Naive thymus-derived CD4-positive, alpha-beta T cell (primary cell): ENCODE data around the gene CENPA. TPM values are rescaled to one million over a fixed set of nuclear protein-coding genes. Genes with fewer than 3 reads are reported as not detected.

ENCODE experiments used
- ATAC-seq: fragments of 150-1000 bp; cut with Tn5 transposase; 2 replicates; pipeline ENCODE4 v1.10.0; 2021; ENCODE audit warnings: mild to moderate bottlenecking, moderate library complexity
- CTCF ChIA-PET: fragments of 350-600 bp; sonication (Branson Sonifier 250); formaldehyde crosslinking; loops from one replicate; lab custom pipeline; 2021; ENCODE audit warnings: antibody characterized with exemption; lab: Charles Lee
- POLR2A ChIA-PET: fragments of 350-600 bp; sonication (Branson Sonifier 250); formaldehyde crosslinking; loops from one replicate; lab custom pipeline; 2021; ENCODE audit warnings: antibody characterized with exemption, inconsistent platforms; lab: Charles Lee
- DNase-seq, 9 donors: peaks; one replicate each; pipeline versions ENCODE4 v3.0.0 to v3.0.0-alpha.2; 2020 to 2022; ENCODE audit warnings: mixed read lengths in 1 of 9
- H3K27ac ChIP-seq: one replicate; pipeline ENCODE4 v1.7.0; 2013; ENCODE audit warnings: mild to moderate bottlenecking, low read depth, low read length, moderate library complexity
- H3K27me3 ChIP-seq, 2 donors: one replicate each; pipeline ENCODE4 v1.7.0; 2013; ENCODE audit warnings: low read length in 2 of 2, mild to moderate bottlenecking in 2 of 2, moderate library complexity in 2 of 2; ENCODE audit not compliant: control insufficient read depth in 2 of 2, insufficient read depth in 2 of 2
- H3K36me3 ChIP-seq, 3 experiments: 1 replicate in 2 of 3; 2 replicates in 1 of 3; pipeline ENCODE4 v1.7.0; 2013; ENCODE audit warnings: low read length in 3 of 3, mild to moderate bottlenecking in 3 of 3, moderate library complexity in 1 of 3; ENCODE audit not compliant: insufficient read depth in 3 of 3, control insufficient read depth in 2 of 3
- H3K4me1 ChIP-seq, 2 donors: one replicate each; pipeline ENCODE4 v1.7.0; 2013; ENCODE audit warnings: low read length in 2 of 2, mild to moderate bottlenecking in 2 of 2, moderate library complexity in 1 of 2; ENCODE audit not compliant: control insufficient read depth in 2 of 2, insufficient read depth in 2 of 2
- H3K4me3 ChIP-seq: 2 replicates; pipeline ENCODE4 v1.7.0; 2013; ENCODE audit warnings: mild to moderate bottlenecking, low read length
- H3K9me3 ChIP-seq, 3 experiments: 1 replicate in 2 of 3; 2 replicates in 1 of 3; pipeline ENCODE4 v1.7.0; 2013; ENCODE audit warnings: low read length in 3 of 3; ENCODE audit not compliant: control insufficient read depth in 2 of 3
- H3K27ac Mint-ChIP-seq, 9 donors: one replicate each; pipeline ENCODE4 v1.8.0; 2020 to 2022; ENCODE audit warnings: mixed read lengths in 9 of 9, mild to moderate bottlenecking in 8 of 9, moderate library complexity in 5 of 9, inconsistent platforms in 2 of 9
- H3K27me3 Mint-ChIP-seq, 5 donors: one replicate each; pipeline ENCODE4 v1.8.0; 2021 to 2022; ENCODE audit warnings: mixed read lengths in 5 of 5, mild to moderate bottlenecking in 1 of 5
- H3K36me3 Mint-ChIP-seq, 5 donors: one replicate each; pipeline ENCODE4 v1.8.0; 2020 to 2022; ENCODE audit warnings: mixed read lengths in 5 of 5, mild to moderate bottlenecking in 3 of 5, inconsistent platforms in 1 of 5
- H3K4me1 Mint-ChIP-seq, 7 donors: one replicate each; pipeline ENCODE4 v1.8.0; 2020 to 2022; ENCODE audit warnings: mixed read lengths in 7 of 7, mild to moderate bottlenecking in 3 of 7, inconsistent platforms in 1 of 7
- H3K4me3 Mint-ChIP-seq, 10 donors: one replicate each; pipeline ENCODE4 v1.8.0; 2020 to 2022; ENCODE audit warnings: mild to moderate bottlenecking in 10 of 10, mixed read lengths in 10 of 10, moderate library complexity in 6 of 10, inconsistent platforms in 2 of 10
- H3K9me3 Mint-ChIP-seq, 11 donors: one replicate each; pipeline ENCODE4 v1.8.0; 2020 to 2022; ENCODE audit warnings: mixed read lengths in 11 of 11, mild to moderate bottlenecking in 4 of 11, inconsistent platforms in 1 of 11, moderate library complexity in 1 of 11
- intact Hi-C, 2 donors: fragments of 100-400 bp; cut with micrococcal nuclease; formaldehyde crosslinking; loops; one replicate each; pipeline ENCODE4 v1.15.1; 2023
- polyA plus RNA-seq, 2 donors: library from polyadenylated mRNA; unstranded; fragments of 300-500 nt; fragmentation: Illumina TruSeq; gene quantifications; one replicate each; pipeline ENCODE4 v1.2.3, GENCODE V29; 2021
- total RNA-seq, 6 experiments: library from RNA in 5 of 6; stranded (reverse) in 5 of 6; gene quantifications; 1 replicate in 5 of 6; 2 replicates in 1 of 6; pipeline ENCODE4 v1.2.3 and lab custom pipeline; 2021 to 2026

The CENPA gene
- total and polyA plus RNA-seq, 7 experiments from 2014 or later, result 0.37 to 25.6 (median 0.73) TPM; not detected in 4

GRCh38 chr2:26807788-26808460 lies 22.1 kb downstream of the CENPA start:
- POLR2A ChIA-PET, result no interaction called here
- Mint-ChIP-seq H3K36me3 (no peaks in the 10 kb centered on the region), H3K4me3 (peak overlapping the region in 7 of 10 donors; percentile 1 to 58 (median 25)), H3K4me1 (peaks cover 6 to 59% (median 51%) of the 10 kb centered on the region in 7 donors), H3K27ac (peak overlapping the region in 7 of 9 donors; percentile 26 to 90 (median 68)), H3K9me3 (no peaks in the 10 kb centered on the region), H3K27me3 (peaks cover 0 to 8% (median 0%) of the 10 kb centered on the region in 5 donors)
- CTCF ChIA-PET, result interaction anchor here (0.6 kb wide), 1 partner anchor 363 kb away, joined by 5 read pairs; no protein-coding TSS in a partner anchor
- intact Hi-C loops, result no loop called here
- no peak for ATAC-seq
- H3K36me3 ChIP-seq, result no peaks in the 10 kb centered on the region
- H3K27ac ChIP-seq, result no peak overlapping the region
- H3K9me3 ChIP-seq, result no peaks in the 10 kb centered on the region
- H3K27me3 ChIP-seq, result no peaks in the 10 kb centered on the region
- peaks cover 0 to 37% of the 10 kb centered on the region in 2 donors for H3K4me1 ChIP-seq
- DNase-seq, result no peak
- no peak overlapping the region for H3K4me3 ChIP-seq

DNA sequence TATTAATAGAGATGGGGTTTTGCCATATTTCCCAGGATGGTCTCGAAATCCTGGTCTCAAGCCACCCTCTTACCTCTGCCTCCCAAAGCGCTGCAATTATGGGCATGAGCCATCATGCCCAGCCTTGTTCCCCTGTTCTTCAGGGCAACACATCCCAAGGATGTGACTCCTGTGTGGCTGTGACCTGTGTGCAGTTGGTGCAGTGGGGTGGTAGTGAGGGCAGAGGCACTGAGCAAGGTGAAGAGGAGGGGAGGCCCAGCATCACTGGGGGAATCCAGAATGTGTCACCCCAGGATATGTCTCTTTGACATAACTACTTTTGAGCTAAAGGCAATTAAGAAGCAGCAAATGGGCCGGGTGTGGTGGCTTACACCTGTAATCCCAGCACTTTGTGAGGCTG lies 23.4 kb downstream of the CENPA start:
- Histone ChIP-seq H3K4me1 (peaks cover 0 to 37% of the 10 kb centered on the region in 2 donors), H3K4me3 (no peak overlapping the region), H3K9me3 (no peaks in the 10 kb centered on the region), H3K36me3 (no peaks in the 10 kb centered on the region), H3K27ac (no peak overlapping the region), H3K27me3 (no peaks in the 10 kb centered on the region)
- ChIA-PET CTCF (interaction anchor here (0.7 to 1.0 kb wide), 2 partner anchors 37 to 65 kb away, joined by 3 to 5 read pairs; no protein-coding TSS in a partner anchor), POLR2A (interaction anchor here (1.3 kb wide), 1 partner anchor 37 kb away, joined by 3 read pairs; no protein-coding TSS in a partner anchor)
- intact Hi-C loops, result no loop called here
- Mint-ChIP-seq H3K9me3 (no peaks in the 10 kb centered on the region), H3K4me3 (peak overlapping the region in 5 of 10 donors; percentile 12 to 71 (median 47)), H3K27me3 (peaks cover 0 to 11% (median 0%) of the 10 kb centered on the region in 5 donors), H3K36me3 (no peaks in the 10 kb centered on the region), H3K4me1 (peaks cover 6 to 65% (median 55%) of the 10 kb centered on the region in 7 donors), H3K27ac (peak overlapping the region in 5 of 9 donors; percentile 28 to 92 (median 50))
- no peak for ATAC-seq
- DNase-seq, result no peak

- peak overlapping the region in 8 of 9 donors; percentile 68 to 92 (median 80) for H3K27ac Mint-ChIP-seq
- intact Hi-C loops, result no loop called here
Observed at GRCh38 chr2:26809876-26810577, 24.2 kb downstream of the CENPA start.

GRCh38 chr2:26811261-26811660 lies 25.4 kb downstream of the CENPA start:
- no peak overlapping the region for H3K4me3 ChIP-seq
- Mint-ChIP-seq H3K4me1 (peaks cover 6 to 71% (median 55%) of the 10 kb centered on the region in 7 donors), H3K36me3 (no peaks in the 10 kb centered on the region), H3K27me3 (peaks cover 2 to 19% (median 6%) of the 10 kb centered on the region in 5 donors), H3K27ac (peak overlapping the region in 7 of 9 donors; percentile 33 to 92 (median 68)), H3K4me3 (peak overlapping the region in 7 of 10 donors; percentile 11 to 84 (median 34)), H3K9me3 (peaks cover 0 to 2% (median 0%) of the 10 kb centered on the region in 11 donors)
- peaks cover 0 to 37% of the 10 kb centered on the region in 2 donors for H3K4me1 ChIP-seq
- no peak overlapping the region for H3K27ac ChIP-seq
- no peaks in the 10 kb centered on the region for H3K9me3 ChIP-seq
- H3K27me3 ChIP-seq, result no peaks in the 10 kb centered on the region
- no peak for ATAC-seq
- intact Hi-C loops, result no loop called here
- POLR2A ChIA-PET, result interaction anchor here (0.6 kb wide), 1 partner anchor 28 kb away, joined by 3 read pairs; no protein-coding TSS in a partner anchor
- H3K36me3 ChIP-seq, result no peaks in the 10 kb centered on the region
- DNase-seq, result no peak
- CTCF ChIA-PET, result no interaction called here

More at GRCh38 chr2:26809876-26810577, 24.2 kb downstream of the CENPA start:
- Mint-ChIP-seq H3K36me3 (no peaks in the 10 kb centered on the region), H3K4me3 (peak overlapping the region in 9 of 10 donors; percentile 10 to 84 (median 71)), H3K27me3 (peaks cover 0 to 13% (median under 1%) of the 10 kb centered on the region in 5 donors), H3K4me1 (peaks cover 6 to 67% (median 55%) of the 10 kb centered on the region in 7 donors), H3K9me3 (no peaks in the 10 kb centered on the region)
- peak overlapping the region; percentile 39 for H3K27ac ChIP-seq
- peak overlapping the region; percentile 17 for H3K4me3 ChIP-seq
- POLR2A ChIA-PET, result interaction anchor here (1.3 kb wide), 1 partner anchor 38 kb away, joined by 3 read pairs; no protein-coding TSS in a partner anchor
- no peaks in the 10 kb centered on the region for H3K27me3 ChIP-seq
- CTCF ChIA-PET, result interaction anchor here (0.7 to 1.0 kb wide), 3 partner anchors 36 to 66 kb away, joined by 3 to 5 read pairs (median 3); no protein-coding TSS in a partner anchor
- H3K4me1 ChIP-seq, result peaks cover 0 to 37% of the 10 kb centered on the region in 2 donors
- peak in 6 of 9 donors; percentile 54 to 81 (median 65) for DNase-seq
- H3K9me3 ChIP-seq, result no peaks in the 10 kb centered on the region
- peak; percentile 83 for ATAC-seq
- no peaks in the 10 kb centered on the region for H3K36me3 ChIP-seq

GRCh38 chr2:26811791-26812694 lies 26.2 kb downstream of the CENPA start:
- peak overlapping the region in 6 of 10 donors; percentile 10 to 84 (median 37) for H3K4me3 Mint-ChIP-seq
- Histone ChIP-seq H3K4me1 (peaks cover 0 to 37% of the 10 kb centered on the region in 2 donors), H3K27me3 (no peaks in the 10 kb centered on the region), H3K9me3 (no peaks in the 10 kb centered on the region), H3K4me3 (no peak overlapping the region), H3K36me3 (no peaks in the 10 kb centered on the region), H3K27ac (no peak overlapping the region)
- intact Hi-C loops, result no loop called here
- POLR2A ChIA-PET, result no interaction called here
- DNase-seq (no peak), ATAC-seq (no peak)
- peaks cover 5 to 23% (median 10%) of the 10 kb centered on the region in 5 donors for H3K27me3 Mint-ChIP-seq
- H3K4me1 Mint-ChIP-seq, result peaks cover 6 to 68% (median 55%) of the 10 kb centered on the region in 7 donors
- peak overlapping the region in 5 of 9 donors; percentile 22 to 76 (median 63) for H3K27ac Mint-ChIP-seq
- H3K36me3 Mint-ChIP-seq, result no peaks in the 10 kb centered on the region
- CTCF ChIA-PET, result interaction anchor here (1.2 kb wide), 1 partner anchor 67 kb away, joined by 3 read pairs; no protein-coding TSS in a partner anchor
- H3K9me3 Mint-ChIP-seq, result peaks cover 0 to 2% (median 0%) of the 10 kb centered on the region in 11 donors
